GM12801 (cell line): ENCODE results near the gene DRG2.

Experiments used
- TF ChIP-seq, protein P1 (sequence below): IDR thresholded peaks from one replicate; pipeline ENCODE4 v1.5.1; 2011; ENCODE audit warnings: control low read depth; ENCODE audit not compliant: insufficient read length; ENCODE audit errors: extremely low read depth

Gene DRG2

DNA sequence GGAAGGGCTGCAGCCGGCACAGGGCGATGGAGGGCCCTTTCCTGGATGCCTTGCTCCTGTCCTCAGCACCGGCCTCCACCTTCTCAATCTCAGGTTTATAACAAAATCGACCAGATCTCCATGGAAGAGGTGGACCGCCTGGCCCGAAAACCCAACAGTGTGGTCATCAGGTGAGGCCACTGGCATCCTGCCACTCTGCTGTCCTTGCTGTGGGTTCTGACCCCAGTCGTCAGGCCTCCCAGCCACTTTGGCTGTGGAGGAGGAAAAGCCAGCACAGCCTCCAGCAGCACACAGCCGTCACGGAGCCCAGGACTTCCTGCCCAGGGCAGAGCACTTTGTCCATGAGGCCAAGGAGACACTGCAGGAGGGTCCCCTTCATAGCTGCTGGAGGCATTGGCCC is 14.1 kb downstream of the DRG2 start:
- TF ChIP-seq, protein P1, sequence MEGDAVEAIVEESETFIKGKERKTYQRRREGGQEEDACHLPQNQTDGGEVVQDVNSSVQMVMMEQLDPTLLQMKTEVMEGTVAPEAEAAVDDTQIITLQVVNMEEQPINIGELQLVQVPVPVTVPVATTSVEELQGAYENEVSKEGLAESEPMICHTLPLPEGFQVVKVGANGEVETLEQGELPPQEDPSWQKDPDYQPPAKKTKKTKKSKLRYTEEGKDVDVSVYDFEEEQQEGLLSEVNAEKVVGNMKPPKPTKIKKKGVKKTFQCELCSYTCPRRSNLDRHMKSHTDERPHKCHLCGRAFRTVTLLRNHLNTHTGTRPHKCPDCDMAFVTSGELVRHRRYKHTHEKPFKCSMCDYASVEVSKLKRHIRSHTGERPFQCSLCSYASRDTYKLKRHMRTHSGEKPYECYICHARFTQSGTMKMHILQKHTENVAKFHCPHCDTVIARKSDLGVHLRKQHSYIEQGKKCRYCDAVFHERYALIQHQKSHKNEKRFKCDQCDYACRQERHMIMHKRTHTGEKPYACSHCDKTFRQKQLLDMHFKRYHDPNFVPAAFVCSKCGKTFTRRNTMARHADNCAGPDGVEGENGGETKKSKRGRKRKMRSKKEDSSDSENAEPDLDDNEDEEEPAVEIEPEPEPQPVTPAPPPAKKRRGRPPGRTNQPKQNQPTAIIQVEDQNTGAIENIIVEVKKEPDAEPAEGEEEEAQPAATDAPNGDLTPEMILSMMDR: no peak

DNA sequence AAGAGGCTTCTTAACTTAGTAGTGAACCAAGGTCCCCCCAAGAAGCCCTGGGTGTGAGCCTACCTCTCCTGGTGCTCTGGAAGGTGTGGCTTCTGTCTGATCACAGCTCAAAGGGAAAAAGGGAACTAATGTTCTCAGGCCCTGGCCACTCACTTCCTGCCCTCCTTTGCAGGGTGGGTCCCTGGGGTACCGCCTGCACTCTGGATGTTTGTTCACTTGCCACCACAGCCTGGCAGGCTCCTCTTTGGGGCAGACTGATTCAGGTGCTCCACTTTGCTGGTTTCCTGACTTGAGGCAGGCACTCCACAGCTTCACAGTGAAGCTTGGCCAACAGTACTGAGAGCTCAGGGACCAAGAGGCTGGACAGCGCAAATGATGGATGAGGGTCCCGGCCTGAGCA is 14.9 kb downstream of the DRG2 start:
- TF ChIP-seq, protein P1: no peak

DNA sequence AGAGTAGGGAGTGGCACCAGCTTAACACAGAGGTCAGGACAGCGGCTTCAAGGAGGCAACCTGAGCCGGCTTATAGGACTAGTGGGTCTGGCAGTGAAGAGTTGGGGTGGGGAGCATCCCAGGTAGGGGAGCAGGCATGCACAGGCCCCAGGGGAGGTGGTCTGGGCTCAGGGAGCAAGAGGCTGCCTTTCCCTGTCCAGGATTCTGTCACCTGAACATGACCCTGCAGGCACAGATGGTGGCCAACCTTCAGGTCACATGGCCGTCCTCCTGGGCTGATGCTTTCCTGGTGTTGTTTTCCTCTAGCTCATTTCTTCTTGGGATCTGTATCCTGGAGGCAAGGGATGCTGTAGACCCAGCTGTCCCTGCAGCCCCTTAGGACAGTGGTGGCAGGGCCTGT is 17.3 kb downstream of the DRG2 start:
- TF ChIP-seq, protein P1: no peak

DNA sequence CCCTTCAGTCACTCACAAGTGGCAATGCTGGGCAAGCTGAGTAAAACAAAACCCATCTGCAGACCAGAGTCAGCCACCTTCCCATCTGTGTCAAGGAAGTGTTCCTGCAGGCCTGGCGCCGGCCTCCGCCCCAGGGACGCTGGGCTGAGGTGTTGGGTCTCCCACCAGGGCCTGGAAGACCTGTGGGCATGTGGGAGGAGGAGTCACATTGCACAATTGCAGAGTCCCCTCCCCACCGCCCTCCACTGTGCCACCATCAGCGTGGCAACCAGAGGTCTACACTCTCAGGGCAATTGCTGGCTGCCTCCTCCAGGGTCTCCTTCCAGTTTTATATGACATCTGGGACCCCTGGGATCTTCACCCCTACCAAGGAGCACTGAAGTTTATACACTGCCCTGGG is 17.8 kb downstream of the DRG2 start:
- TF ChIP-seq, protein P1: no peak

DNA sequence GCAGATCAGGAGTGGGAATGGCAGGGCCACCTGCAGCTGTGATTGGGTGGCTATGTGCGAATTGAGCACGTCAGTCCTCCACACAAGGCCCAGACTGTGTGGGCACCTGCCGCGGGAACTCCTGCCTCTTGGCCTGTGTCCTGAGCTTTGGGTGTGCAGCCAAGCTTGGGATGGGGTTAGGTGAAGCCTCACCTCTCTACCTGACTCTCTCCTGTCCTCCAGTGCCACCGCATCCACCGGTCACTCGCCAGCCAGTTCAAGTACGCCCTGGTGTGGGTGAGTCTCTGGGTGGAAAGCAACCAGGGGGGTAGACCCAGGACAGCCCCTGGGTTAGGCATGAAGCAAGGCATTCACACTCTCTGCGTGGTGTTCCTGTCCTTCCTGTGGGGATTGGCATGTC is 18.5 kb downstream of the DRG2 start:
- TF ChIP-seq, protein P1: no peak

DNA sequence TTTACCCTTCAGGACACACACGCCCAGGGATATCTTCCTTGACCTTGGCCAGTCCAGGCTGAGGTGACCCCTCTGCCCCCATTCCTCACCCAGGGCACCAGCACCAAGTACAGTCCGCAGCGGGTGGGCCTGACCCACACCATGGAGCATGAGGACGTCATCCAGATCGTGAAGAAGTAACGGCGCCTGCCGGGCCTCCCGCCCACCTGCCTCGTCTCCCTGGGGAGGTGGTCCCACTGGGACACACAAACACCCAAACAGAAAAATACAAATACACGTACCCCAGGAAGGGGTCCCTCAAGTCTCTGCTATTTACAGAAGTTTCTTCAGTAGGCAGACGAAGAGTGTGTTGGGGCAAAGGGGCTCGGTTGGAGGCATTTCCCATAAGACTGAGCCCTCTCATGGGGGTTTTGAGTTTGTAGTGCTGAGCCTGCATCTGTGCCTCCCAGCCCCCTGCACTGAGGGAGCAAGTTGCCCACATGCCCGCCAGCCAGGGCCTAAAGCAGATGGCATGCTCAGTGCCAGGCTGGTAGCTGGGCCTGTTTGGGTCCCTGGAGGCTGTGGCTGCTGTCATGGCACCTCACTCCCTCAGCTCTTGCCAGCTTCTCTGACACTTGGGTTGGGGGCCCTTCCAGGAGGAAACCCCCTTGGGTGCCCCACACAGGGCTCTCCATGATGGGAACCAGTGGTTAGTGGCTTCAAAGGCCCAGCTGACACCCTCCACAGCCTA is 19.5 kb downstream of the DRG2 start:
- TF ChIP-seq, protein P1: no peak

DNA sequence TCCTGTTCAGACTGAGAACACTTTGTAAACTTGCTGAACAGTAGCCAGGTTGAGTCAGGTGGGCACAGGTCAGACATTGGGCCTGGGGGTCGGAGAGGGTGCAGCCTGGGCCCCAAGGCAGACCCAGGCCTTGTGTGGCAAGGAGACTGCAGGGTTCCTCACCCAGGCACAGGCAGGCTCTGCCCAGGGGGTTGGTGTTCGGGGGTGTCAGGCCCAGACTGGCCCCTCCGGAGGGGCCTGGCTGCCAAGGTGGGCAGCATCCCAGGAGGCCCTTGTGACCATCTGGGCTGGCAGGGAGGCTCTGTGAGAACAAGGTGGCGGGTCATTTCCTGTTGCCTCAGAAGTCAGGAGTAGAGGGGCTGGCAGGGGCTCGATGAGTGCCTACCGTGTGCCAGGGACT is 20.2 kb downstream of the DRG2 start:
- TF ChIP-seq, protein P1: no peak
